ENCODE measurements around the gene TLL2. TPM values are rescaled to one million over a fixed set of nuclear protein-coding genes. Genes with fewer than 3 reads are reported as not detected.
A peak's percentile ranks its signal among the peaks of the same experiment; 100 is the strongest.
"Not testable (repeated sequence)": the region's sequence is repeated elsewhere in the genome, so short reads cannot be mapped to it uniquely, and the experiment has no call there.

Gene TLL2
- total RNA-seq, 4 donors from 2014 or later, result 0.67 to 1.1 TPM; not detected in 2

DNA sequence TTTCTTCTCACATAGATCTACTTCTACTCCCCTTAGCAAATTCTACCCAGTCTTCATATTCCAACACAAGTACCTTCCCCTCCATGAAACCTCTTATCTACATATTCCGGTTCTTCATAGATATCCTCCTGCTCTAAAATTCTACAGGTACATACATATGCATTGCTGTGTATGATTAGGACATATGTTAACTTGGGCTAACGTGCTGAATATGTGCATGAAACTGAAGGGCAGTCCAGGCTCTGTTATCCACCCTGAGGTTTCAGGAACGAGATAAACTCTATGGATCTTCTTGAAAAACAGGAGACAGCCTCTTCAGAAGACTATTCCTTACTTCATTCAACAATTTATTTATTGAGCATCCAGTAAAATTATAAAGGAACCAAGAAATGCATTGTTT, 41.6 kb upstream of the TLL2 start:
- intact Hi-C loops (cut with DNase I; ENCODE audit: low total_unique reads), result no loop called here
- Histone ChIP-seq H3K27me3 (no peaks in the 10 kb centered on the region), H3K9me3 (no peaks in the 10 kb centered on the region), H3K27ac (no peak overlapping the region), H3K36me3 (no peaks in the 10 kb centered on the region), H3K4me3 (no peak overlapping the region), H3K4me1 (no peaks in the 10 kb centered on the region)
- no peak for DNase-seq
- TF ChIP-seq POLR2A (IDR thresholded peaks at IDR 0.05), result no peak
- TF ChIP-seq, protein P1, sequence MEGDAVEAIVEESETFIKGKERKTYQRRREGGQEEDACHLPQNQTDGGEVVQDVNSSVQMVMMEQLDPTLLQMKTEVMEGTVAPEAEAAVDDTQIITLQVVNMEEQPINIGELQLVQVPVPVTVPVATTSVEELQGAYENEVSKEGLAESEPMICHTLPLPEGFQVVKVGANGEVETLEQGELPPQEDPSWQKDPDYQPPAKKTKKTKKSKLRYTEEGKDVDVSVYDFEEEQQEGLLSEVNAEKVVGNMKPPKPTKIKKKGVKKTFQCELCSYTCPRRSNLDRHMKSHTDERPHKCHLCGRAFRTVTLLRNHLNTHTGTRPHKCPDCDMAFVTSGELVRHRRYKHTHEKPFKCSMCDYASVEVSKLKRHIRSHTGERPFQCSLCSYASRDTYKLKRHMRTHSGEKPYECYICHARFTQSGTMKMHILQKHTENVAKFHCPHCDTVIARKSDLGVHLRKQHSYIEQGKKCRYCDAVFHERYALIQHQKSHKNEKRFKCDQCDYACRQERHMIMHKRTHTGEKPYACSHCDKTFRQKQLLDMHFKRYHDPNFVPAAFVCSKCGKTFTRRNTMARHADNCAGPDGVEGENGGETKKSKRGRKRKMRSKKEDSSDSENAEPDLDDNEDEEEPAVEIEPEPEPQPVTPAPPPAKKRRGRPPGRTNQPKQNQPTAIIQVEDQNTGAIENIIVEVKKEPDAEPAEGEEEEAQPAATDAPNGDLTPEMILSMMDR (IDR thresholded peaks at IDR 0.05), result no peak

DNA sequence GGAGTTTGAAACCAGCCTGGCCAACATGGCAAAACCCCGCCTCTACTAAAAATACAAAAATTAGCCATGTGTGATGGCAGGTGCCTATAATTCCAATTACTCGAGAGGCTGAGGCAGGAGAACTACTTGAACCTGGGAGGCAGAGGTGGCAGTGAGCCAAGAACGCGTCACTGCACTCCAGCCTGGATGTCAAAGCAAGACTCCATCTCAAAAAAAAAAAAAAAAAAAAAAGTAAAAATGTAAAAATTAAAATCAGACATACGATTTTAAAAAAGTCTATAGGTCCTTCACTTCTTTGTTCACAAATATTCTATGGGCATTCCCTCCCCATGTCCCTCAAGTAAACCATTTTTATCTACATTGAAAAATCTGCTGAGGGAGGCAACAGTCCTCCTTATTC, 34.9 kb upstream of the TLL2 start:
- no peaks in the 10 kb centered on the region for H3K9me3 ChIP-seq
- intact Hi-C loops (cut with DNase I; ENCODE audit: low total_unique reads), result no loop called here
- no peaks in the 10 kb centered on the region for H3K27me3 ChIP-seq
- no peak overlapping the region for H3K27ac ChIP-seq
- no peaks in the 10 kb centered on the region for H3K36me3 ChIP-seq
- peak in 1 of 2 donors; percentile 21 for DNase-seq
- H3K4me3 ChIP-seq, result no peak overlapping the region
- H3K4me1 ChIP-seq, result no peaks in the 10 kb centered on the region
- TF ChIP-seq, protein P1 (IDR thresholded peaks at IDR 0.05), result no peak
- no peak for TF ChIP-seq POLR2A (IDR thresholded peaks at IDR 0.05)

DNA sequence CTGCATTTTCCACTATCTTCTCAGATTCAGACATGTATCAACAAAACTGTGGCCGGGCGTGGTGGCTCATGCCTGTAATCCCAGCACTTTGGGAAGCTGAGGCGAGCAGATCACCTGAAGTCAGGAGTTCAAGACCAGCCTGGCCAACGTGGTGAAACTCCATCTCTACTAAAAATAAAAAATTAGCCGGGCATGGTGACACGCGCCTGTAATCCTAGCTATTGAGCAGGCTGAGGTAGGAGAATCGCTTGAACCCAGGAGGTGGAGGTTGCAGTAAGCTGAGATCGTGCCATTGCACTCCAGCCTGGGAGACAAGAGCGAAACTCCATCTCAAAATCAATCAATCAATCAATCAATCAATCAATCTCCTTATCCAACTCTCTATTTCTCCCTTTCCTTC, 31.8 kb upstream of the TLL2 start:
- H3K27ac ChIP-seq; DNase-seq; H3K4me3 ChIP-seq; intact Hi-C loops (cut with DNase I; ENCODE audit: low total_unique reads); H3K36me3 ChIP-seq; H3K27me3 ChIP-seq; H3K9me3 ChIP-seq; H3K4me1 ChIP-seq: not testable (repeated sequence)

DNA sequence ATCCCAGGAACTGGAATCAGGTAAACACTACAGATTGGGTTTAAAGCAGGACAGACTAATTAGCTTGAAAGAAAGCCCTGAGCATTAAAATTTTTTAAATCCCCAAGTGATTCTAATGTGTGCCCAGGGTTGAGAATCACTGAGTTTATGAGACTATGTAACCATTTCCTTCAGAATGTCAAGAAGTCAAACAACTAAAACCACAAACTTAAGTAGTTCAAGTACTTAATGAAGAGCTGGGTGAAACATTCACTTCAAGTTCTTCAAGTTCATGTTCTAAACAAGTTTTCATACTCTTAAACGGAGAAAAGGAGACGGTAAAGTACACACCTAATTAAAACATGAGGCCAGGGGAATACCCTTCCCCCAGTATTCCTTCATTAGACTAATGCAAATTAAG, 28.2 kb upstream of the TLL2 start:
- intact Hi-C loops (cut with DNase I; ENCODE audit: low total_unique reads), result no loop called here
- Histone ChIP-seq H3K27ac (no peak overlapping the region), H3K27me3 (no peaks in the 10 kb centered on the region), H3K36me3 (no peaks in the 10 kb centered on the region), H3K4me3 (no peak overlapping the region), H3K9me3 (no peaks in the 10 kb centered on the region), H3K4me1 (no peaks in the 10 kb centered on the region)
- TF ChIP-seq POLR2A (IDR thresholded peaks at IDR 0.05), result no peak
- TF ChIP-seq, protein P1 (IDR thresholded peaks at IDR 0.05), result no peak
- DNase-seq, result no peak

DNA sequence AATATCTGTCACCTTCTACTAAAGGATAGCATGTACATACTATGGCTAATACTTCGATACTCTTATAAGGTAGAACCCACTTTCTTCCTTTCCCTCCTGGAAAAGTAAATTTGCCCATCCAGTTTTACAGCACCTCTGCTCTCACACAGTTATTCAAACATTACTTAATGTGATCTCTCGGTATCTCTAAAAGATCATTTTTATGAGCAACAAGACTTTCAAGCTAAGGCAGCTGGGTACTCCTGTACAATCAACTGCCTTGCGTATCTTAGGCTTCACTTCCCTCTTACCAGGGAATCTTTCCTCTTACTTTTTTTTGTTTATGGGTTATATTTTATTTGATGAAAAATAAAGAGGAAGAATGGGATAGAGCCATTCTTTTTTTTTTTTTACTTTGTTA, 26.5 kb upstream of the TLL2 start:
- intact Hi-C loops (cut with DNase I; ENCODE audit: low total_unique reads), result no loop called here
- H3K27me3 ChIP-seq, result no peaks in the 10 kb centered on the region
- H3K36me3 ChIP-seq, result no peaks in the 10 kb centered on the region
- TF ChIP-seq, protein P1 (IDR thresholded peaks at IDR 0.05), result no peak
- no peak for TF ChIP-seq POLR2A (IDR thresholded peaks at IDR 0.05)
- no peak for DNase-seq
- H3K27ac ChIP-seq, result no peak overlapping the region
- H3K4me3 ChIP-seq, result no peak overlapping the region
- no peaks in the 10 kb centered on the region for H3K4me1 ChIP-seq
- H3K9me3 ChIP-seq, result no peaks in the 10 kb centered on the region

DNA sequence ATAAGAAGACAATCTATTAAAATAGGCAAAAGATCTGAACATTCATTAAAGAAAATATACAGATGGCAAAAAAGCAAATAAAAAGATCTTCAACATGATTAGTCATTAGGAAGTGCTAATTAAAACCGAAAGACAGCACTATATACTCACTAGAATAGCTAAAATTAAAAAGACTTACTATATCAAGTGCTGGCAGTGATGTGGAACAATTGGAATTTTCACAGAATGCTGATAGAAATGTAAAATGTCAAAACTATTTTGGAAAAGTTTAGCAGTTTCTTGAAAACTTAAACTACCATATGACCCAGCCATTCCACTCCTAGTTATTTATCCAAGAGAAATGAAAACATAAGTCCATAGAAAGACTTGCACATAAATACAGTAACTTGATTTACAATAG, 25.0 kb upstream of the TLL2 start:
- no peak for DNase-seq
- H3K4me1 ChIP-seq, result no peaks in the 10 kb centered on the region
- H3K4me3 ChIP-seq, result no peak overlapping the region
- H3K36me3 ChIP-seq, result no peaks in the 10 kb centered on the region
- intact Hi-C loops (cut with DNase I; ENCODE audit: low total_unique reads), result no loop called here
- H3K27ac ChIP-seq, result no peak overlapping the region
- TF ChIP-seq POLR2A (IDR thresholded peaks at IDR 0.05), result no peak
- H3K27me3 ChIP-seq, result no peaks in the 10 kb centered on the region
- H3K9me3 ChIP-seq, result no peaks in the 10 kb centered on the region
